GM18511 (cell line): ENCODE results near the gene SLC16A11.
"Not testable (repeated sequence)": the region's sequence is repeated elsewhere in the genome, so short reads cannot be mapped to it uniquely, and the experiment has no call there.

ENCODE experiments used
- ATAC-seq: cut with Tn5 transposase; IDR thresholded peaks from one replicate; pipeline ENCODE4 v1.9.1; 2021; ENCODE audit warnings: mild to moderate bottlenecking, moderate library complexity; ENCODE audit not compliant: unreplicated experiment

The SLC16A11 gene

GRCh38 chr17:7060165-7060891, 16.4 kb upstream of the SLC16A11 start:
- ATAC-seq, result no peak

DNA sequence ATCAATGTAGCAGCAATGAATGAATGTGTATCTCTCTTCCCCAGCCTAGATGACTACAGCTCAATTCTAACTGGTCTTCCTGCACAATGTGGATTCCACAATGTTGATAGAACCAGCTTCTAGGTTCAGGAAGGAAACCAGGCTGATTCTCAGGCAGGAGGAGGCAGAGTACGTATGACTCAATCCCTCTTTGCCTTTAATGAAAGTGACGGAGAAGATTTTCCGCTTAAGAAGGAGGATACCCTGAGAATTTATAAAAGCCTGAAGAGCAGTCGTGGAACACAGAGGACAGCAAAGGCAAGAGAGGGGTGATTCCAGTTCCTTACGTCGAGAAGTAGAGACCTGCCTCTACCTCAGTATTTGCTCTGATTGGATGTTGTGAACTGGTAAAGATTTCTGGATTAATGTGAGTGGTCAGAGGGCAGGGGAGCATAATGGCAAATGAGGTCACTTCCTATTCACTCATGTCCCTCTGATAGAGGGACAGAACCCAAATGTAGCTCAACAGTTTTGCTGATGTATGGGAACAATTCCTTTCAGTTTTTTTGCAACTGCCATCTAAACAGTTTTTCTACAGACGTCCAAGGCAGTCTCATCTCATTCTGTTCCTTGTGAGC, 15.0 kb upstream of the SLC16A11 start:
- ATAC-seq, result no peak

- no peak for ATAC-seq
Measured at GRCh38 chr17:7056386-7056785, 12.5 kb upstream of the SLC16A11 start.

DNA sequence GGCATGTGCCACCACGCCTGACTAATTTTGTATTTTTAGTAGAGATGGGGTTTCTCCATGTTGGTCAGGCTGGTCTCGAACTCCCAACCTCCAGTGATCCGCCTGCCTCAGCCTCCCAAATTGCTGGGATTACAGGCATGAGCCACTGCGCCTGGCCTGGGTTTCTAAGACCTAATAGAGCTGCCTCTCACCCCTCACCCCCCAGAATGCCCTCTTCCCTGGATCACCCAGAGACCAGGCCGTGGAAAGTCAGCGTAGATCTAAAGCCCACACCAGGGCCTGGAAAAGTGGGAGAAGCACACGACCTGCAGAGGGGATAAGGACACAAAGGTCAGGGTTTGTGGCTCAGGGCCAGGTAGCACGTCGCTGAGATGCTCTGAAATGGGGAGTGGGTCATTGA, 6.7 kb upstream of the SLC16A11 start:
- not testable (repeated sequence) for ATAC-seq

- ATAC-seq, result no peak
Measured at GRCh38 chr17:7048968-7049367, 5.1 kb upstream of the SLC16A11 start.

DNA sequence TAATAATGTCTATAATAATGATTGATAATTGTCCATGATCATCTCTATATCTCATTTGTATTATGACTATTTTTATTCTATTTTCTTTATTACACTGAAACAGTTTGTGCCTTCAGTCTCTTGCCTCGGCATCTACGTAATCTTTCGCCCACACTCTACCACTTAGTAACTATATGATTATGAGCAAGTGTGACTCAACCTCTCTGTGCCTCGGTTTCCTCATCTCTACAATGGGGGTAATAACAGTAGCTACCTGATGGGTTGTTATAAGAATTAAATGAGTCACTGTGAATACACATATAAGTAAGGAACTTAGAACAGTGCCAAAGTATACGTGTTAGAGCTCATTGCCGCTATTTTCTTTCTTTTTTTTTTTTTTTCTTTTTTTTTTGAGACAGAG, 3.7 kb upstream of the SLC16A11 start:
- ATAC-seq, result no peak

- ATAC-seq, result not testable (repeated sequence)
Measured at GRCh38 chr17:7046725-7047397, 3.0 kb upstream of the SLC16A11 start.

GRCh38 chr17:7046127-7046724, 2.3 kb upstream of the SLC16A11 start:
- ATAC-seq, result no peak

DNA sequence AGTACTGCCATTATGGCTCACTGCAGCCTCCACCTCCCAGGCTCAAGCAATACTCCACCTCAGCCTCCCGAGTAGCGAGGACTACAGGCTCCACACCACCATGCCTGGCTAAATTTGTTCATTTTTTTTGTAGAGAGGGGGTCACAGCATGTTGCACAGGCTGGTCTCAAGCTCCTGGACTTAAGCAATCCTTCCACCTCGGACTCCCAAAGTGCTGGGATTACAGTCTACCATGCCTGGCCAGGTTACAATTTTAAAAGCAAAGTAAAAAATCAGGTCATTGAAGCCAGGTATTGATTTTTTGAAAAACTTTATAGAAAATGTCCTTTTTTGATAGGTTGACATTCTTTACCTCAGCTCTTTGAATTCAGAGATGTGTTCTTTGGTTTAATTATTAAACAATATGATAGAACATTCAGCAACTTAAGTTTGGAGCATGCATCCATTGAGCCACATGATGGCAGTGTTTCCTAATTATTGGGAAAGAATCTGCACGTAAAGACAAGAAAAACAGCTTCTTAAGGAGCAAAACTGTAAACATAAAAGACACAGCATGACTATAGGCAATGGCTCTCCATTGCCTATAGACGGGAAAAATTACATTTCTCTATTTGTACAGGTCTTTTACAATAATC, 1.7 kb upstream of the SLC16A11 start:
- ATAC-seq, result no peak

DNA sequence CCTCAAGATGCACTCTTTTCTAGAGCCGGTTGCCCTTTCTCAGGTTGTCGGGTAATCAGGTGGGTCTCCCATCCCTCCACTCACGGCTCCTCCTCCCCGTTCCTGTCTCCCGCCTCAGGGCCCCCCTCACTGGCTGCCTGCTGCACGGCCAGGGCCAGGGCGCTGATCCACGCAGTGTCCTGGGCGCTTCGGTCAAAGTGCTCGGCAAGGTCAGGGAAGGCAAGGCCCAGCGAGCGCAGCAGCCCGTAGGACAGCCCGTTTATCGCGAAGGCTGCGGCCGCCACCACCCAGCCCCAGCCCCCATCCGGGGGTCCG, 753 bp downstream of the SLC16A11 start:
- no peak for ATAC-seq

- no peak for ATAC-seq
Measured at GRCh38 chr17:7042501-7043181, 1.3 kb downstream of the SLC16A11 start.

GRCh38 chr17:7041607-7042500, 2.0 kb downstream of the SLC16A11 start:
- ATAC-seq, result no peak

DNA sequence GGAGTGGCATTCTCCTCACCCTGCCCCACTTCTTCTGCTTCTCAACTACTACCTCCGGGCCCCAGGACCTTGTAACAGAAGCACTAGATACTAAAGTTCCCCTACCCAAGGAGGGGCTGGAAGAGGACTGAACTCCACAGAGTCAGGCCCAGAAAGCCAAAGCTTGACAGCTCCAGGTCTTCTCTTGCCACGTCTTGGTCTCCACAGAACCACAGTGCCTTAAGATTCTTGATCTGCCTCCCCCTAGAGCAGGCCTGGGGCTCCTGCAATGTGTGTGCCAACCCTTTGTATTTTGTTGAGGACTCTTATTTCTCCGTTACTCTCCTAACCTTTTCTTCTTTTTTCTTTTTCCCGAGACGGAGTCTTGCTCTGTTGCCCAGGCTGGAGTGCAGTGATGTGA, 4.1 kb downstream of the SLC16A11 start:
- no peak for ATAC-seq

DNA sequence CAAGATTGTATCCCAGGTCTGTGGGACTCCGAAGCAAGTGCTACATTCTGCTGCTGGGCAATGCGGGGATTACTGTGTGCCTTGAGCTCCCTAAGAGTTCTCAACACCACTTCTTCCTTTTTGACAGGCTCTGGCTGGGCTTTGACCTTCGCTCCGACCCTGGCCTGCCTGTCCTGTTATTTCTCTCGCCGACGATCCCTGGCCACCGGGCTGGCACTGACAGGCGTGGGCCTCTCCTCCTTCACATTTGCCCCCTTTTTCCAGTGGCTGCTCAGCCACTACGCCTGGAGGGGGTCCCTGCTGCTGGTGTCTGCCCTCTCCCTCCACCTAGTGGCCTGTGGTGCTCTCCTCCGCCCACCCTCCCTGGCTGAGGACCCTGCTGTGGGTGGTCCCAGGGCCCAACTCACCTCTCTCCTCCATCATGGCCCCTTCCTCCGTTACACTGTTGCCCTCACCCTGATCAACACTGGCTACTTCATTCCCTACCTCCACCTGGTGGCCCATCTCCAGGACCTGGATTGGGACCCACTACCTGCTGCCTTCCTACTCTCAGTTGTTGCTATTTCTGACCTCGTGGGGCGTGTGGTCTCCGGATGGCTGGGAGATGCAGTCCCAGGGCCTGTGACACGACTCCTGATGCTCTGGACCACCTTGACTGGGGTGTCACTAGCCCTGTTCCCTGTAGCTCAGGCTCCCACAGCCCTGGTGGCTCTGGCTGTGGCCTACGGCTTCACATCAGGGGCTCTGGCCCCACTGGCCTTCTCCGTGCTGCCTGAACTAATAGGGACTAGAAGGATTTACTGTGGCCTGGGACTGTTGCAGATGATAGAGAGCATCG, 5.6 kb downstream of the SLC16A11 start:
- no peak for ATAC-seq

DNA sequence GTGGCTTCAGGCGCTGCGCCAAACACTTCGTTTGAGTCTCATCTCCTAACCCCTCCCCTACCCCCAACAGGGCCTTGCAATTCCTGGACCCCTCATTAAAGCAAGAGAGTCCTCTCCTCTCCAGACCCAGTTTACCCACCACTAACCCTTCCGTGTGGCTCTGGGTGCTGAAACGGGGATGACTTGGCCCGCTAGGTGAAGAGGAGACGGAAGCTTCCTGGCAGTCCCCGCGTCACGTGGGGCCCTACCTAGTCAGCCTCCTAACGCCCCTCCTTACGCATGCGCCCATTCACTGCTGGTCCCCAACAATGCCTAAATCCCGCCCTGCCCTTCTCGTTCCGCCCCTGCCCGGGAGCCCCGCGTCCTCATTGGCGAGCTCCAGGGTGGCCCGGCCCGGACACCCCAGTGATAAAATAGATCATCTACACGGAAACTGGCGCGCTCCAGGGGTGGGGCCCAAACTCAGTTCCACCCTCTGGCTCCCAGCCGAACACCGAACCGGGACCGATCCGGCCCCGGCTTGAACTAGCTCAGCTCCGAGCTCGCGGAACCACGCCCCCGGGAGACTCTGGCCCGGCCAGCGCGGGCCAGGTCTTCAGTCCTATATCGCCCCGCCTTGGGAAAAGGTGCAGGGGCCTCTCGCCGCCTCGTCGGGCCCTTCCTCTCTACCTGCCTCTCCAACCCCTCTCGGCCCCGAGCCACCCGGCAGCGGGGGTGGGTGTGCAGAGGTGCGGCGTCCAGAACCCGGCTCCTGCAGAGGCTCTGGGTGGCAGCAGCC, 8.1 kb downstream of the SLC16A11 start, which contains the start of gene SLC16A13:
Gene SLC16A13, plus strand, starts transcription at position 425 of the 778 bp plus-strand sequence. CDS start 368 bp downstream, outside the sequence.
- peak; percentile 89 for ATAC-seq

- peak; percentile 25 for ATAC-seq
Measured at GRCh38 chr17:7034955-7035590, 8.8 kb downstream of the SLC16A11 start.

DNA sequence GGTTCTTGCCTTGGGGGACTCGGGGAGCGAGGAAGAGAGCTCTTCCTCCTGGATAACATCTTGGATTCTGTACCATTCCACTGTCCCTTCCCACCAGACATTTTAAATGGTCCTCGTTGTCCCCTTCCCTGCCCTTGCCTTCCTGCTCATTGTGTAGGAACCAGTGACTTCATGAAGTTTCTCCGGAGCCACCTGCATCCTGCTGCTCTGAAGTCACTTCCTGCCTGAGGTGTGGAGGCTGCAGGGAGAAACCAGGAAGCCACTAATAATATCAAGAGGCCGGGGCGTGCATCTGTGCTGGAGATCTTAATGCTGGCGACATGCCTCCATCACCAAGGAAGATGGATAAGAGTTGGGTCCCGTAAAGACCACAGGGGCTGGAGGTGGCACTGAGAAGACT, 14.2 kb downstream of the SLC16A11 start:
- no peak for ATAC-seq

GRCh38 chr17:7029096-7029495, 14.8 kb downstream of the SLC16A11 start:
- no peak for ATAC-seq
